ENCODE measurements around the gene ADAMTS3.

The ADAMTS3 gene

GRCh38 chr4:72301759-72302158 lies 267.3 kb downstream of the ADAMTS3 start:
- TF ChIP-seq ZNF70 (CRISPR knock-in tag; IDR thresholded peaks at IDR 0.05) (no peak), TCF4 (CRISPR knock-in tag; IDR thresholded peaks at IDR 0.05; ENCODE audit: borderline replicate concordance) (no peak), ZFP3 (CRISPR knock-in tag; IDR thresholded peaks at IDR 0.05) (no peak), BACH2 (CRISPR knock-in tag; IDR thresholded peaks at IDR 0.05; ENCODE audit: borderline replicate concordance) (no peak), ZNF565 (CRISPR knock-in tag; conservative IDR thresholded peaks at IDR 0.05; ENCODE audit: low read depth) (no peak), SNAI2 (CRISPR knock-in tag; IDR thresholded peaks at IDR 0.05) (no peak)
- no peak for ATAC-seq

GRCh38 chr4:72300126-72300525 lies 268.9 kb downstream of the ADAMTS3 start:
- no peak; the same call in 1 of the 3 replicates for ATAC-seq
- TF ChIP-seq PPARA (CRISPR knock-in tag; IDR thresholded peaks at IDR 0.05; ENCODE audit: borderline replicate concordance) = no peak
- TF ChIP-seq ZC3H10 (CRISPR knock-in tag; IDR thresholded peaks at IDR 0.05) = no peak
- no peak for TF ChIP-seq ZFP30 (CRISPR knock-in tag; IDR thresholded peaks at IDR 0.05)

- TF ChIP-seq ISL1 (CRISPR knock-in tag; IDR thresholded peaks at IDR 0.05) (no peak), TOX (CRISPR knock-in tag; IDR thresholded peaks at IDR 0.05; ENCODE audit: borderline replicate concordance) (no peak), RARB (CRISPR knock-in tag; IDR thresholded peaks at IDR 0.05) (no peak), BACH2 (CRISPR knock-in tag; IDR thresholded peaks at IDR 0.05; ENCODE audit: borderline replicate concordance) (no peak), CSRNP3 (CRISPR knock-in tag; IDR thresholded peaks at IDR 0.05) (no peak), ZFP3 (CRISPR knock-in tag; IDR thresholded peaks at IDR 0.05) (no peak), ZNF8 (CRISPR knock-in tag; IDR thresholded peaks at IDR 0.05) (no peak), ARNTL (CRISPR knock-in tag; IDR thresholded peaks at IDR 0.05; ENCODE audit: borderline replicate concordance, low read depth) (no peak), ZC3H10 (CRISPR knock-in tag; IDR thresholded peaks at IDR 0.05) (no peak), ESRRG (CRISPR knock-in tag; IDR thresholded peaks at IDR 0.05) (no peak), CSDC2 (CRISPR knock-in tag; IDR thresholded peaks at IDR 0.05) (no peak), PPARA (CRISPR knock-in tag; IDR thresholded peaks at IDR 0.05; ENCODE audit: borderline replicate concordance) (no peak), TSHZ2 (CRISPR knock-in tag; IDR thresholded peaks at IDR 0.05) (no peak)
- peak; percentile 98 for ATAC-seq
Measured at GRCh38 chr4:72295966-72296557, 273.0 kb downstream of the ADAMTS3 start.

GRCh38 chr4:72290737-72291136 lies 278.3 kb downstream of the ADAMTS3 start:
- no peak for TF ChIP-seq OSR1 (CRISPR knock-in tag; IDR thresholded peaks at IDR 0.05)
- TF ChIP-seq ARNTL (CRISPR knock-in tag; IDR thresholded peaks at IDR 0.05; ENCODE audit: borderline replicate concordance, low read depth) = no peak
- no peak for TF ChIP-seq SNAI2 (CRISPR knock-in tag; IDR thresholded peaks at IDR 0.05)
- TF ChIP-seq ZC3H10 (CRISPR knock-in tag; IDR thresholded peaks at IDR 0.05) = no peak
- TF ChIP-seq CREB5 (CRISPR knock-in tag; IDR thresholded peaks at IDR 0.05; ENCODE audit: low read depth) = no peak
- no peak for TF ChIP-seq ZNF565 (CRISPR knock-in tag; conservative IDR thresholded peaks at IDR 0.05; ENCODE audit: low read depth)
- TF ChIP-seq ZNF8 (CRISPR knock-in tag; IDR thresholded peaks at IDR 0.05) = no peak
- TF ChIP-seq PPARA (CRISPR knock-in tag; IDR thresholded peaks at IDR 0.05; ENCODE audit: borderline replicate concordance) = no peak
- no peak for TF ChIP-seq ISL1 (CRISPR knock-in tag; IDR thresholded peaks at IDR 0.05)
- no peak for TF ChIP-seq BACH2 (CRISPR knock-in tag; IDR thresholded peaks at IDR 0.05; ENCODE audit: borderline replicate concordance)
- ATAC-seq = no peak

- ATAC-seq = no peak
- TF ChIP-seq ZNF8 (CRISPR knock-in tag; IDR thresholded peaks at IDR 0.05) (no peak), GLIS3 (CRISPR knock-in tag; IDR thresholded peaks at IDR 0.05) (no peak), ZNF70 (CRISPR knock-in tag; IDR thresholded peaks at IDR 0.05) (no peak), ZNF565 (CRISPR knock-in tag; conservative IDR thresholded peaks at IDR 0.05; ENCODE audit: low read depth) (no peak), ZFP30 (CRISPR knock-in tag; IDR thresholded peaks at IDR 0.05) (no peak), CREB5 (CRISPR knock-in tag; IDR thresholded peaks at IDR 0.05; ENCODE audit: low read depth) (no peak), ESRRG (CRISPR knock-in tag; IDR thresholded peaks at IDR 0.05) (no peak), BACH2 (CRISPR knock-in tag; IDR thresholded peaks at IDR 0.05; ENCODE audit: borderline replicate concordance) (no peak), ARNTL (CRISPR knock-in tag; IDR thresholded peaks at IDR 0.05; ENCODE audit: borderline replicate concordance, low read depth) (no peak), SNAI2 (CRISPR knock-in tag; IDR thresholded peaks at IDR 0.05) (no peak)
Measured at GRCh38 chr4:72286910-72287309, 282.1 kb downstream of the ADAMTS3 start.

Measured in SK-N-SH treated with all-trans-retinoic acid at 6 μM for 48 hours (cell line).